ENCODE results near the gene MGAT4A.

Gene MGAT4A

DNA sequence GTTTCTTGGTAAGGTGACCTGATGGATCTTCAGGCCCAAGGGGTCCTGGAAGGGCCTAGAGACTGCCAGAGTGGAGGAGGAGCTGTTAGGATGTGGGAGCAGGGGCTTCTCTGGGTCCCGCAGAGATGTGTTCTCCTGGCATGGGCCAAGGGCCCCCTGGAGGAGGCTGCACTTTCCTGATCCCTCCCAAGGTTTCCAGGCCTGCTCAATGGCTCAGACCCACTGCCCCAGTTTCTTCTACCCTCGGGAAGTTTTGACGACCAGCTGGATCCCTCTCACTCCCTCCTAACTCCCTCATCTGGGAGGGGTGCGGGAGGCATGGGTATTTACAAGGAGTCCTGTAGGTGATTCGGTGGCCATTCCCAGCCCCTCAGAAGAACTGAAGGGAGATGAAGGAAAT is 158.7 kb downstream of the MGAT4A start:
- no peak for DNase-seq (ENCODE audit: low spot score)

DNA sequence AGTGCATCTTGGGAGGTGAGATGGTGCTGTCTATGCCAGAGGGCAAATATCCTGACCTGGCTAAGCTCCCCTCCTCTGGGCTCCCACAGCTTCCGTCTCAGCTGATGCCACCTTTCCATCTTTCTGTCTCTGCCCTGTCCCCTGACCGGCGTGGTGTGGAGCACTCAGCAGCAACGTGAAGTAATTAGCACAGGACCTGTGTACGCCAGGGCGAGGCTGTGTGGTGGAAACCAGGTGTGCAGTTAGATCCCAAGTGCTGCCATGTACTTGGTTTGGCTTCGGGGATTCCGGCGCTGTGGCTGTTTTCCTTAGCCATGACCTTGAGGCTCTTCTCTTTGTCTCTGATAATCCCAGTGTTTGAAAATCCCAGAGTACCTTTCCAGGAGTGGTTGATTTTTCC is 159.1 kb downstream of the MGAT4A start:
- no peak for DNase-seq (ENCODE audit: low spot score)

DNA sequence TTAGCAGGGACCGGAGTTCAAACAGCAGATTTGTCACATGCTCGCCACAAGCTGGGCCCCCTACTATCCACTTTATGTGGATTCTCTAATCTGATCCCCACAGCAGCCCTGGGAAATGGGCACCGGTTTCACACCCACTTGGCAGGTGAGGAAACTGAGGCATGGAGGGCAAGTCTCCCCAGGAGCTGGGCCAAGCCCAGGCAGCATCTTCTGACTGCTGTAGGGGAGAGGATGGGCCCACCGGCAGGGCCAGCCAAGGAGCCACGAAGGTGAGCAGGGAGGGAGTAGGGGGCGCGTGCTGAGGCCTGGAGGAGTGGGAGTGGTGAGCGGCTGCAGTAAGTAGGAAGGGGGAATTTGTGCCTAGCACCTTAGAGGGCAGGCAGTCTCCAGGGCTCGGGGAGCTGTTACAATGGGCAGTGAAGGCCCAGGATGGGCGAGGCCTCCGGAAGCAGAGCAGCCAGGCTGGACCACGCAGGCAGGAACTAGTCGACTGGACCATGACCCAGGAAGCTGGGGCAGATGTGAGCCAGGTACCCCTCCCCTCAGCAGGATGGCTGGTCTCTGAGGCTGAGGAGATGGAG is 159.7 kb downstream of the MGAT4A start:
- DNase-seq (ENCODE audit: low spot score) = no peak

DNA sequence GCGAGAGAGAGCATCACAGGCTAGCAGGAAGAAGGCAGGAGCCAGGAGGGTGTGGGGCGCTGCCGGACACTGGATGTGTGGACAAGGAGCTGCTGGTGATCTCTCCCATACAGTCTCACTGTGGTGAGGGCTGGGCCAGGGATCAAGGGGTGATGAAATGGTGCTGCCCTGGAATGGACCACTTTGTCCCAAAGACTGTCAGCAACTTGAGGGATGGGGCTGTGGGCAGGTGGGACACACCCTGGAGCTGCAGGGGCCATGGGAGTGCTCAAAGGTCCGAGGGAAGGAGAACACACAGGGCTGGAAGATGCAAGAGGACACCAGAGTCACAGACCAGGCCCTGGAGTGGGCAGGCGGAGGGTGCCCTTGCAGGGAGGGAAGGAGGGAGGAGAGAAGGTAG is 160.6 kb downstream of the MGAT4A start:
- no peak for DNase-seq (ENCODE audit: low spot score)

DNA sequence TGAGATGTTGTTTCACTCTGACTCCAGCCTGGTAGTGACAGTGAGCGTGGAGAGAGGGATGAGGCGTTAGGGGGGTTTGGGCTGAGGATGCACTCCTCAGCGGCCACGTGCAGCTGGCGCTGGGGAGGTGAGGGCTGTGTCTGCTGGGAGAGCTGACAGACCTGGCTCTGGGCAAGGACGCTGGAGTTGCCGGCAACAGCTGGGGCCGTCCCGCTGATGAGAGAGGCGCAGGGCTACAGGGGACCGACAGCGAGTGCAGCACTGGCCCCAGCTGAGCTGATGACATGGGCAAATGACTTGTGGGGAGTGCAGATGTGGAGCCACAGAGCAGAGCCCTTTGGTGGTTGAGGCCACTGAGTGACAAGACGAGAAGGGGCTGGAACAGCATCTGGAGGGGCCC is 161.0 kb downstream of the MGAT4A start:
- DNase-seq (ENCODE audit: low spot score) = no peak

DNA sequence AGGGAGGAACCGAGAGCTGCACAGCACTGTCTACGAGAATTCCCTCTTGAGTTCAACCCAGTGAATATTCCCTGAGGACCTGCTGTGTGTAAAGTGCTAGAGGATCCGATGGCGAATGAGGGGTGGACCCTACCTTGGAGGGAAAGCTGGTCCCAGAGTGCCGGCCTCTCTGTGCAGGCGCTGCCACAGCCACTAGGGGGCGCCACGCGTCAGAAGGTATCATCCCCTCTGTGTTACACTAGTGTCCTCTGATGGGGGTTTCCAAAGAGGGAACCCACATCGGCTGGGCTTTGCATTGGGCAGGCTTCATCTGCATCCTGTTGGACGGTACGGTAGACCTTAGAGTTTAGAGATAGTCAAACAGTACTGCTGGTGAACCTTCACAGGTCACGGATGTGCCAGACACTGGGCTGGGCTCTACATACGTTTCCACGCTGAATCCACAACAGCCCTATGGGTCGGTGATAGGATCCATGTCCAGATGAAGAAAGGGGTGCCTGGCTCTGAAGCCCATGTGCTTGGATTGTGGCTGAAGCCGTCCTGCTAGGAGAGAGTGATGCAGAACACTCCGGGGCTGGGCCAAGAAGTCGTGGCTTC is 161.6 kb downstream of the MGAT4A start:
- peak; percentile 59 for DNase-seq (ENCODE audit: low spot score)

Data from AG08396 (cell line).